ENCODE results near the gene DUSP3. TPM values are rescaled to one million over a fixed set of nuclear protein-coding genes. Genes with fewer than 3 reads are reported as not detected.

Gene DUSP3
- total RNA-seq (2013; cell fraction: nucleolus; rRNA removed) = 24.3 and 30.1 TPM in 2 replicates
- total RNA-seq (2014; rRNA removed) = 4.1 and 4.8 TPM in 2 replicates
- total RNA-seq (2014; rRNA removed; fragmentation: Illumina TruSeq; extraction: Trizol) = 4.0 and 4.1 TPM in 2 replicates
- total RNA-seq (2021) = 4.6 and 5.3 TPM in 2 replicates
- 5.4 TPM for polyA plus RNA-seq (2011; ENCODE audit: low read depth)
- polyA plus RNA-seq (2011; rRNA removed) = 12.1 and 14.7 TPM in 2 replicates
- polyA plus RNA-seq (2011; cell fraction: cytosol; rRNA removed) = 12.1 and 12.2 TPM in 2 replicates
- polyA plus RNA-seq (2011; cell fraction: nucleus; rRNA removed) = 13.0 and 23.1 TPM in 2 replicates
- 8.2 and 11.0 TPM in 2 replicates for polyA plus RNA-seq (2012)
- polyA plus RNA-seq (2014; fragmentation: Illumina TruSeq; extraction: Trizol) = 3.7 and 4.6 TPM in 2 replicates
- polyA plus RNA-seq (2014; fragmentation: Nextera tagmentation; extraction: Ambion mirVana) = 1 to 10 TPM; 1.5 to 2.1 TPM
- 3.5 and 4.2 TPM in 2 replicates for polyA plus RNA-seq (2014; rRNA removed)
- 1 to 10 TPM; 3.0 TPM for polyA plus RNA-seq (2016; fragmentation: Nextera tagmentation; extraction: Ambion mirVana)
- polyA minus RNA-seq (2011; rRNA and poly(A)+ RNA removed) = 7.7 and 14.5 TPM in 2 replicates
- 5.2 and 5.6 TPM in 2 replicates for polyA minus RNA-seq (2011; cell fraction: cytosol; rRNA and poly(A)+ RNA removed)
- polyA minus RNA-seq (2011; cell fraction: nucleus; rRNA and poly(A)+ RNA removed) = 5.7 and 8.9 TPM in 2 replicates
- Bru-seq, nascent RNA = percentile 66 among the genes with signal in this experiment
- BruChase-seq, experiment 1, labeled RNA remaining after a 6-hour chase = percentile 66 among the genes with signal in this experiment
- percentile 71 among the genes with signal in this experiment for BruChase-seq, experiment 2, labeled RNA remaining after a 2-hour chase
- long read RNA-seq, experiment 1, full-length matches to known transcripts = 2 of 4 reads
- long read RNA-seq, experiment 1, partial matches to known transcripts = 1 of 4 reads
- long read RNA-seq, experiment 1, other reads (novel, unspliced or antisense) = 1 of 4 reads
- long read RNA-seq, experiment 2, full-length matches to known transcripts = 2 of 2 reads
- long read RNA-seq, experiment 2, partial matches to known transcripts = 0 of 2 reads
- long read RNA-seq, experiment 2, other reads (novel, unspliced or antisense) = 0 of 2 reads

DNA sequence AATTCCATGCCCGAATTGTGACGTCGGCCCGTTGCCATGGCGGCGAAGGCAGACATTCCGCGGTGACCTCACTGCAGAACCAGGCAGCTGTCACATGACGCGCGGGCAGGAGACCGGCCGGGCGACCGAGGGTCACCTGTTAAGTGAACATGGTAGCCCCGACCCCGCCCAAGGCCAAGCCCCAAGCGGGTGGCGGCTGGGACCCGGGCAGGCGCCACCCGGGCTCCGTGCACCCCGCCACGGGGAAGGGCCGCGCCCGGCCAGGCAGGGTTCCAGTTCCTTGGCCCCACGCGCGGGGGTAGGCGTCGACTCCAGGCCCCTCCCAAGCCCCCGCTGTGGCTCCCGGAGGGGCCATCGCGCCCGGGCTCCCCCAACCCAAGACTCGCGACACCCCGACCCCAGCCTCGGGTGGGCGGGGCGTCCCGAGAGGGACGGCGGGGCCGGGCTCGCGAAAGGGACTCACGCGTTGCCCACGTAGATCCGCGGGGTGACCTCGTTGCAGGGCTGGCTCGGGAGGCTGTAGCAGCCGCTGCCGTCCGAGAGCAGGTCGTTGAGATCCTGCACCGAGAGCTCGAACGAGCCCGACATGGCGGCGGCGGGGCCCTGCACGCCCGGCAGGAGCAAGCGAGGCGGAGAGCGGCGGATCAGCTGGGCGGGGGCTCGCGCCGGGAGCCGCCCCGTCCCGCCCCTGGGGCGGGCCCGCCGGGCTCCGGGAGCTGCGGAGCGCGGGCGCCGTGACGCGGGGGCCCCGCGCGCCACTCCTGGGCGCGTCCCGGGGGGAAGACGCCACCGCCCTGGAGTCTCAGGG, at the start of gene DUSP3:
Gene DUSP3, minus strand, starts transcription at position 641 of the 808 bp plus-strand sequence. Its CDS starts 53 bp downstream, at position 588.
- no peak for DNase-seq (ENCODE audit: low read depth, low spot score)
- H4K20me1 ChIP-seq (ENCODE audit: control insufficient read depth, insufficient read depth) = no peaks in the 10 kb centered on the region
- peak within 1 kb of the TSS; percentile 89 for H3K4me3 ChIP-seq
- ChIA-PET RAD21 (ENCODE audit: unreplicated experiment) (interaction anchor here (0.6 kb wide), 1 partner anchor 205 kb away, joined by 3 read pairs; no protein-coding TSS in a partner anchor), SMC1A (ENCODE audit: uncharacterized antibody, unreplicated experiment) (no interaction called here), POLR2A (interaction anchor here (0.6 kb wide), 1 partner anchor 308 kb away, joined by 3 read pairs; no protein-coding TSS in a partner anchor), CTCF (interaction anchor here (0.5 to 1.5 kb wide), 3 partner anchors 12 to 202 kb away, joined by 3 to 4 read pairs (median 3); no protein-coding TSS in a partner anchor)
- no peaks in the 10 kb centered on the region; the same call in 1 of the 2 replicates for H3K79me2 ChIP-seq (ENCODE audit: control insufficient read depth, insufficient read depth, low read length)
- peaks cover 5 to 12% of the 10 kb centered on the region in 2 experiments; a peak in 2 of 4 replicates for H3K27me3 ChIP-seq (replicated peaks in 1 of 2; ENCODE audit: control insufficient read depth in 2 of 2, insufficient read depth in 2 of 2, low read length in 1 of 2)
- H2AFZ ChIP-seq (ENCODE audit: control insufficient read depth, low read depth, low read length) = peak within 1 kb of the TSS; percentile 96
- no TSS peak for BruUV-seq (replicated peaks)
- no peaks in the 10 kb centered on the region for H3K9me3 ChIP-seq (replicated peaks; ENCODE audit: control insufficient read depth, insufficient read depth, low read length)
- ATAC-seq = peak; percentile 99
- H3K36me3 ChIP-seq (ENCODE audit: control insufficient read depth in 2 of 2, insufficient read depth in 2 of 2, low read length in 1 of 2) = no peaks in the 10 kb centered on the region
- H3K27ac ChIP-seq (ENCODE audit: control insufficient read depth, insufficient read depth) = peak within 1 kb of the TSS; percentile 52; the same call in 1 of the 2 replicates
- under 1% methylated on average over 69 of the region's 100 CpGs for WGBS (ENCODE audit: insufficient coverage, insufficient replicate concordance, low lambda C conversion rate, missing lambda C conversion rate)
- intact Hi-C loops (cut with micrococcal nuclease; ENCODE audit: unreplicated experiment) = loop anchor here (5.0 kb wide), 1 partner anchor 261 kb away; no protein-coding TSS in a partner anchor
- in situ Hi-C loops (cut with MboI) = no loop called here
- H3K9ac ChIP-seq (ENCODE audit: control insufficient read depth, insufficient read depth, low read length) = peak within 1 kb of the TSS; percentile 73
- no peaks in the 10 kb centered on the region for H3K4me1 ChIP-seq (ENCODE audit: control insufficient read depth, insufficient read depth, low read length)
- peak within 1 kb of the TSS; percentile 92 for H3K4me2 ChIP-seq (ENCODE audit: control insufficient read depth, insufficient read depth)
- FAIRE-seq = no peak
- TF ChIP-seq HCFC1 (IDR thresholded peaks at IDR 0.05; ENCODE audit: low read length) = no peak
- TF ChIP-seq RBBP5 (conservative IDR thresholded peaks at IDR 0.05) = no peak; the same call in 1 of the 2 replicates
- TF ChIP-seq CREB1 (IDR thresholded peaks at IDR 0.05; ENCODE audit: low read depth) = peak; percentile 78; the same call in 1 of the 2 replicates
- TF ChIP-seq NR2C1 (IDR thresholded peaks at IDR 0.05) = 0 out of 2 replicates have a peak, but pooled peaks have one; percentile 4
- peak; percentile 39; the same call in 1 of the 2 replicates for TF ChIP-seq TAF1 (IDR thresholded peaks at IDR 0.05; ENCODE audit: borderline replicate concordance, low read depth, low read length)
- TF ChIP-seq NKRF (conservative IDR thresholded peaks at IDR 0.05) = peak; percentile 36
- peak; percentile 23; the same call in 1 of the 2 replicates for TF ChIP-seq MXI1 (IDR thresholded peaks at IDR 0.05; ENCODE audit: low read depth, low read length)
- TF ChIP-seq ATF7 (IDR thresholded peaks at IDR 0.05; ENCODE audit: low read depth) = peak; percentile 86
- peak; percentile 87 for TF ChIP-seq RAD51 (IDR thresholded peaks at IDR 0.05)
- peak; percentile 63; the same call in 1 of the 2 replicates for TF ChIP-seq RB1 (IDR thresholded peaks at IDR 0.05; ENCODE audit: borderline replicate concordance)
- 0 out of 2 replicates have a peak, but pooled peaks have one; percentile 60 for TF ChIP-seq NR2F1 (conservative IDR thresholded peaks at IDR 0.05)
- no peak for TF ChIP-seq ZNF622 (IDR thresholded peaks at IDR 0.05)
- no peak for TF ChIP-seq CBX3 (IDR thresholded peaks at IDR 0.05; ENCODE audit: borderline replicate concordance, low read depth)
- TF ChIP-seq BCL11A (IDR thresholded peaks at IDR 0.05; ENCODE audit: low read depth, low read length) = no peak
- TF ChIP-seq EZH2 (IDR thresholded peaks at IDR 0.05; ENCODE audit: borderline replicate concordance, control insufficient read depth, low read depth, low read length) = no peak
- peak; percentile 92 for TF ChIP-seq POLR2A (IDR thresholded peaks at IDR 0.05; ENCODE audit: low read depth, low read length)
- 0 out of 2 replicates have a peak, but pooled peaks have one; percentile 25 for TF ChIP-seq JUND (IDR thresholded peaks at IDR 0.05; ENCODE audit: low read depth, low read length)
- TF ChIP-seq IKZF2 (IDR thresholded peaks at IDR 0.05) = 0 out of 4 replicates have a peak, but pooled peaks of 1 of the 2 experiments have one; percentile 1
- TF ChIP-seq STAT3 (IDR thresholded peaks at IDR 0.05; ENCODE audit: low read depth, low read length) = no peak
